Hepatocyte (in vitro differentiated cells): ENCODE measurements around the gene ARHGAP18. TPM values are rescaled to one million over a fixed set of nuclear protein-coding genes. Genes with fewer than 3 reads are reported as not detected.

ENCODE experiments used
- DNase-seq: peaks from one replicate; pipeline ENCODE4 v3.0.0-alpha.2; 2016; ENCODE audit warnings: low spot score
- H2AFZ ChIP-seq: fragments of 200-600 bp; sonication (generic); 2 replicates; pipeline ENCODE4 v1.6.0; 2016; ENCODE audit warnings: antibody characterized with exemption, mild to moderate bottlenecking
- H3K27ac ChIP-seq: fragments of 200-600 bp; sonication (generic); 2 replicates; pipeline ENCODE4 v1.5.1; 2016; ENCODE audit warnings: mild to moderate bottlenecking
- H3K27me3 ChIP-seq: fragments of 200-600 bp; sonication (generic); 2 replicates; pipeline ENCODE4 v1.6.1; 2016
- H3K36me3 ChIP-seq: fragments of 200-600 bp; sonication (generic); replicated peaks from 2 replicates; pipeline ENCODE4 v1.5.1; 2016; ENCODE audit warnings: low read depth; ENCODE audit not compliant: insufficient read depth
- H3K4me1 ChIP-seq: fragments of 200-600 bp; sonication (generic); 2 replicates; pipeline ENCODE4 v1.5.1; 2016; ENCODE audit warnings: mild to moderate bottlenecking, moderate library complexity; ENCODE audit not compliant: insufficient read depth
- H3K4me2 ChIP-seq: fragments of 200-600 bp; sonication (generic); 2 replicates; pipeline ENCODE4 v1.6.0; 2016
- H3K4me3 ChIP-seq: fragments of 200-600 bp; sonication (generic); 2 replicates; pipeline ENCODE4 v1.5.1; 2016; ENCODE audit warnings: mild to moderate bottlenecking
- H3K79me2 ChIP-seq: fragments of 200-600 bp; sonication (generic); 2 replicates; pipeline ENCODE4 v1.6.0; 2017; ENCODE audit warnings: mild to moderate bottlenecking
- H3K9me2 ChIP-seq: fragments of 200-600 bp; sonication (generic); replicated peaks from 2 replicates; pipeline ENCODE4 v1.6.0; 2017; ENCODE audit warnings: mild to moderate bottlenecking; ENCODE audit not compliant: insufficient read depth
- H3K9me3 ChIP-seq: fragments of 200-600 bp; sonication (generic); 2 replicates; pipeline ENCODE4 v1.5.1; 2016; ENCODE audit warnings: low read depth, mild to moderate bottlenecking
- H4K20me1 ChIP-seq: fragments of 200-600 bp; sonication (generic); 2 replicates; pipeline ENCODE4 v1.6.0; 2016; ENCODE audit warnings: mild to moderate bottlenecking; ENCODE audit not compliant: insufficient read depth, poor library complexity, severe bottlenecking
- CTCF ChIP-seq: fragments of 200-600 bp; sonication (generic); IDR thresholded peaks from 2 replicates; pipeline ENCODE4 v1.5.1; 2016; ENCODE audit warnings: antibody characterized with exemption, mild to moderate bottlenecking; ENCODE audit not compliant: poor library complexity
- EZH2 ChIP-seq: fragments of 200-600 bp; sonication (generic); IDR thresholded peaks from 2 replicates; pipeline ENCODE4 v1.6.1; 2016; ENCODE audit warnings: antibody characterized with exemption, mild to moderate bottlenecking, borderline replicate concordance
- EZH2phosphoT487 ChIP-seq: fragments of 200-600 bp; sonication (generic); IDR thresholded peaks from one replicate; pipeline ENCODE4 v1.6.1; 2018; ENCODE audit warnings: antibody characterized with exemption, mild to moderate bottlenecking, low read depth, moderate library complexity; ENCODE audit not compliant: unreplicated experiment, severe bottlenecking
- WGBS: methylation state at CpG from one replicate; pipeline ENCODE4 v1.1.6; 2016; ENCODE audit warnings: low lambda C conversion rate; ENCODE audit errors: missing lambda C conversion rate; 5-methylcytosine and 5-hydroxymethylcytosine counted together
- polyA plus RNA-seq: library from polyadenylated mRNA; unstranded; fragments of >200 nt; fragmentation: Nextera tagmentation; extraction: Ambion mirVana; gene quantifications from 2 replicates; pipeline ENCODE4 v1.2.1, GENCODE V29; 2016
- total RNA-seq: library from RNA; depleted of rRNA; stranded (reverse); fragments of >200 nt; gene quantifications from 2 replicates; pipeline ENCODE4 v1.2.3, GENCODE V29; 2014

The ARHGAP18 gene
- total and polyA plus RNA-seq, 2 experiments from 2014 or later = 14.7 to 34.8 TPM

GRCh38 chr6:129733290-129733689 is 23.3 kb upstream of the ARHGAP18 start:
- H3K4me3 ChIP-seq = no peak overlapping the region
- H3K4me2 ChIP-seq = no peak overlapping the region
- WGBS = 77% methylated on average over 2 of the region's 2 CpGs
- no peaks in the 10 kb centered on the region for H3K27me3 ChIP-seq
- no peaks in the 10 kb centered on the region for H3K4me1 ChIP-seq
- H2AFZ ChIP-seq = no peak overlapping the region
- H3K9me3 ChIP-seq = no peaks in the 10 kb centered on the region
- no peaks in the 10 kb centered on the region for H3K79me2 ChIP-seq
- no peaks in the 10 kb centered on the region for H3K36me3 ChIP-seq
- no peak overlapping the region for H3K27ac ChIP-seq
- DNase-seq = no peak
- TF ChIP-seq EZH2phosphoT487 (no peak), EZH2 (no peak), CTCF (no peak)
- no peaks in the 10 kb centered on the region for H4K20me1 ChIP-seq
- no peaks in the 10 kb centered on the region for H3K9me2 ChIP-seq

DNA sequence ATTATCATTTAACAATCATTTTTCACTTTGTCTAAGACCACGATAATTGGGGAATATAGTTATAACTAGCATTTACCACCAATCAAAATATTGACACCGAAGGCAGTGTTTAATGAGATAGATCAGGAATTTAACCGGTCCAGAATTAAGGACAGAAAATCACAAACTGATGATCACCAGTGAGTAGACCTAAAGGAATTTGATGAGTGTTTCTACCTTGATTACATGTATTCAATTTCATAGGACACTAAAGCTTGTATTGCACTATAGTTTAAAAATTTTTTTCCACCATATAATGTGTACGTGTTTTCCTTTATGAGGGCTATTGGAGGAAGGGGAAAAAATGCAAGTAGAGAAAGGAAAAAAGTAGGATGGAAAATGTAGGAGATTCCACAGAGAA is 22.6 kb upstream of the ARHGAP18 start:
- 94% methylated on average over 4 of the region's 4 CpGs for WGBS
- Histone ChIP-seq H4K20me1 (no peaks in the 10 kb centered on the region), H3K4me2 (no peak overlapping the region), H3K9me3 (no peaks in the 10 kb centered on the region), H2AFZ (no peak overlapping the region), H3K9me2 (no peaks in the 10 kb centered on the region), H3K27ac (no peak overlapping the region), H3K79me2 (no peaks in the 10 kb centered on the region), H3K4me3 (no peak overlapping the region), H3K4me1 (no peaks in the 10 kb centered on the region), H3K27me3 (no peaks in the 10 kb centered on the region), H3K36me3 (no peaks in the 10 kb centered on the region)
- TF ChIP-seq EZH2phosphoT487 (no peak), EZH2 (no peak), CTCF (no peak)
- no peak for DNase-seq

- TF ChIP-seq EZH2 (no peak), EZH2phosphoT487 (no peak), CTCF (no peak)
- WGBS = 65% methylated on average over 2 of the region's 2 CpGs
- H2AFZ ChIP-seq = peak overlapping the region; percentile 10
- H3K79me2 ChIP-seq = no peaks in the 10 kb centered on the region
- no peaks in the 10 kb centered on the region for H3K4me1 ChIP-seq
- no peaks in the 10 kb centered on the region for H3K36me3 ChIP-seq
- H3K9me3 ChIP-seq = no peaks in the 10 kb centered on the region
- no peak overlapping the region for H3K27ac ChIP-seq
- H3K9me2 ChIP-seq = no peaks in the 10 kb centered on the region
- no peak overlapping the region for H3K4me3 ChIP-seq
- DNase-seq = no peak
- no peaks in the 10 kb centered on the region for H3K27me3 ChIP-seq
- no peaks in the 10 kb centered on the region for H4K20me1 ChIP-seq
- no peak overlapping the region for H3K4me2 ChIP-seq
Measured at GRCh38 chr6:129732034-129732433, 22.1 kb upstream of the ARHGAP18 start.

DNA sequence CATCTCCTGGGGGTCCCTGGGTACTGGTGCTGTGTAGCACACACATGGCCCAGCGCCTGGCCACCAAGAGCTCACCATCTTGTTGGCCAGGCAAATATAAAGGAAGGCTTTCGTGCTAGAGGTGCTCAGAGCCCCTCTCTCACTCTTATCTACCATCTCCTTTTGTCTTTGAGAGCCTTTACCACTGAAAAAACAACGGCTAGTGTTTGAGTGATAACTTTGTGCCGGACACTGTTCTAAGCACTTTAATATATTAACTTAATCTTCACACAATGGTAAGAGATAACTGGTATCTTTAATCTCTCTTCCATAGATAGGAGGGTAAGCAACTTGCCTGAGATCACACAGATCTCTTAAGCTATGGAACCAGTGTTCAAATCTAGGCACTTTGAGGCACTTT is 21.5 kb upstream of the ARHGAP18 start:
- no peak overlapping the region for H3K27ac ChIP-seq
- H3K9me3 ChIP-seq = no peaks in the 10 kb centered on the region
- H2AFZ ChIP-seq = peak overlapping the region; percentile 10
- no peaks in the 10 kb centered on the region for H3K79me2 ChIP-seq
- DNase-seq = no peak
- H3K36me3 ChIP-seq = no peaks in the 10 kb centered on the region
- no peaks in the 10 kb centered on the region for H3K27me3 ChIP-seq
- WGBS = 56% methylated on average over 4 of the region's 4 CpGs
- no peak overlapping the region for H3K4me3 ChIP-seq
- no peaks in the 10 kb centered on the region for H3K9me2 ChIP-seq
- H4K20me1 ChIP-seq = no peaks in the 10 kb centered on the region
- H3K4me1 ChIP-seq = no peaks in the 10 kb centered on the region
- no peak overlapping the region for H3K4me2 ChIP-seq
- no peak for TF ChIP-seq CTCF
- TF ChIP-seq EZH2phosphoT487 = no peak
- no peak for TF ChIP-seq EZH2
